Measurements from ENCODE around the gene KDM4C. TPM values are rescaled to one million over a fixed set of nuclear protein-coding genes. Genes with fewer than 3 reads are reported as not detected.
"Not testable (repeated sequence)": the region's sequence is repeated elsewhere in the genome, so short reads cannot be mapped to it uniquely, and the experiment has no call there.

KDM4C gene
- total RNA-seq, 5 donors from 2014 or later (not counting 1 experiment from before 2014, with no cell fraction given), result 66.4 to 107 (median 76.0) TPM

DNA sequence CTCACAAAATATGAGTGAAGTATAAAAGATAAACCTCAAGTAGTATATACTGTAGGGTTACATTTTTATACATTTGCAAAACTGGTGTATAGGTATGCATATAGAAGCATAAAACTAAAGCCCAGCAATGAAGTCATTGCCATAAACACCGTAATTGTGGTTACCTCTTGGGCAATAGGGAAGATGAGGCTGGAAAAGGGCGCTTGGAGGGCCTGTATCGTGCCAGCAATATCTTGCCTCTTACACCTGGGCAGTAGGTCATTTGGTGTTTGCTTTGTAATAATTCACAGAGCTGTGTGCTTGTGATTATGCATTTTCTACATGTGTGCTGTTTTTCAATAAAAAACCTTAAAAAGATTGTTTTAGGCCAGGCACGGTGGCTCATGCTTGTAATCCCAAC is 45.2 kb downstream of the KDM4C start:
- Mint-ChIP-seq H3K27ac (no peak overlapping the region), H3K9me3 (no peaks in the 10 kb centered on the region), H3K36me3 (peaks cover 24% of the 10 kb centered on the region), H3K4me3 (no peak overlapping the region), H3K27me3 (no peaks in the 10 kb centered on the region), H3K4me1 (peaks cover 0 to 5% (median 3%) of the 10 kb centered on the region in 3 donors)
- H3K27me3 ChIP-seq (replicated peaks in 1 of 2; ENCODE audit: control insufficient read depth in 2 of 2, extremely low read depth in 1 of 2, insufficient read depth in 2 of 2, low read length in 1 of 2), result no peaks in the 10 kb centered on the region
- H3K9me3 ChIP-seq, result no peaks in the 10 kb centered on the region
- DNase-seq (no peak), ATAC-seq (replicated peaks in 1 of 4) (no peak)
- no peak overlapping the region for H3K27ac ChIP-seq (ENCODE audit: low read length)
- ChIA-PET POLR2A (interaction anchor here in 1 of 2 donors (0.6 kb wide), 1 partner anchor 330 kb away, joined by 4 read pairs; no protein-coding TSS in a partner anchor), CTCF (no interaction called here)
- 100% methylated on average over 4 of the region's 4 CpGs for WGBS (ENCODE audit: insufficient coverage)
- H3K36me3 ChIP-seq (ENCODE audit: control insufficient read depth in 2 of 2, extremely low read depth in 1 of 2, insufficient read depth in 1 of 2, low read length in 1 of 2), result peaks cover 0 to 14% of the 10 kb centered on the region in 2 donors
- no peak overlapping the region for H3K4me3 ChIP-seq (ENCODE audit: control insufficient read depth in 1 of 2, extremely low read depth in 1 of 2, low read length in 1 of 2)
- H3K4me1 ChIP-seq (ENCODE audit: control insufficient read depth in 1 of 2, extremely low read depth in 1 of 2, insufficient read depth in 2 of 2, low read length in 2 of 2), result no peaks in the 10 kb centered on the region

DNA sequence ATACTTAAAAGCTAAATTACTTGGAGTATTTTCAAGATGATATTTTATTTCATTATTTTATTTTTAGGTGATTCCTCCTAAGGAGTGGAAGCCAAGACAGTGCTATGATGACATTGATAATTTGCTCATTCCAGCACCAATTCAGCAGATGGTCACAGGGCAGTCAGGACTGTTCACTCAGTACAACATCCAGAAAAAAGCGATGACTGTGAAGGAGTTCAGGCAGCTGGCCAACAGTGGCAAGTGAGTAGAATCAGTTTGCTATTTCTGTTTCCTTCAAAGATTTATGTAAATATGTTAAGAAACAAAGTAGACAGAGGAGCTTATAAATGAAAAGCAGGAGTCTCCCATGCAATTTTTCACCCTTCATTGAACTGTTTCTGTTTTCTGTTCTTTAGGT is 47.8 kb downstream of the KDM4C start:
- no peak overlapping the region for H3K27ac Mint-ChIP-seq
- CTCF ChIA-PET, result interaction anchor here in 1 of 2 donors (0.6 to 0.7 kb wide), 2 partner anchors 1205 to 1660 kb away, joined by 5 read pairs; no protein-coding TSS in a partner anchor

DNA sequence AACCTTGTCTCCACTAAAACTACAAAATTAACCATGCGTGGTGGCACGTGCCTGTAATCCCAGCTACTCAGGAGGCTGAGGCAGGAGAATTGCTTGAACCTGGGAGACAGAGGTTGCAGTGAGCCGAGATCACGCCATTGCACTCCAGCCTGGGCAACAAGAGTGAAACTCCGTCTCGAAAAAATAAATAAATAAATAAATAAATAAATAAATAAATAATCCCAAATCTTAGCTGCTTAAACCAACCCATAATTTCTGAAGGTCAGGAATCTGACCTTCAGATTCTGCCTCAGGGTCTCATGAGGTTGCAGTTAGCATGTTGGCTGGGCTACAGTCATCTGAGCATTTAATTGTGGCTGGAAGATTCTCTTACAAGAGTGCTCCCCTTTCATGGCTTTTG is 48.5 kb downstream of the KDM4C start:
- H3K4me3 Mint-ChIP-seq; H3K9me3 ChIP-seq; ATAC-seq (replicated peaks in 1 of 4); H3K4me3 ChIP-seq (ENCODE audit: control insufficient read depth in 1 of 2, extremely low read depth in 1 of 2, low read length in 1 of 2); H3K27ac Mint-ChIP-seq; H3K4me1 Mint-ChIP-seq; H3K27me3 Mint-ChIP-seq; DNase-seq; H3K9me3 Mint-ChIP-seq; CTCF ChIA-PET; H3K4me1 ChIP-seq (ENCODE audit: control insufficient read depth in 1 of 2, extremely low read depth in 1 of 2, insufficient read depth in 2 of 2, low read length in 2 of 2); H3K27ac ChIP-seq (ENCODE audit: low read length); H3K27me3 ChIP-seq (replicated peaks in 1 of 2; ENCODE audit: control insufficient read depth in 2 of 2, extremely low read depth in 1 of 2, insufficient read depth in 2 of 2, low read length in 1 of 2): not testable (repeated sequence)
- POLR2A ChIA-PET, result interaction anchor here in 1 of 2 donors (0.6 kb wide), 1 partner anchor 103 kb away, joined by 3 read pairs; no protein-coding TSS in a partner anchor
- H3K36me3 ChIP-seq (ENCODE audit: control insufficient read depth in 2 of 2, extremely low read depth in 1 of 2, insufficient read depth in 1 of 2, low read length in 1 of 2), result peaks cover 0 to 20% of the 10 kb centered on the region in 2 donors
- peaks cover 20% of the 10 kb centered on the region for H3K36me3 Mint-ChIP-seq
- WGBS (ENCODE audit: insufficient coverage), result no CpG with 5 or more reads among the region's 6 CpGs

More for the DNA sequence above, 47.8 kb downstream of the KDM4C start:
- no peaks in the 10 kb centered on the region for H3K27me3 ChIP-seq (replicated peaks in 1 of 2; ENCODE audit: control insufficient read depth in 2 of 2, extremely low read depth in 1 of 2, insufficient read depth in 2 of 2, low read length in 1 of 2)
- no peak for DNase-seq
- Mint-ChIP-seq H3K36me3 (peaks cover 20% of the 10 kb centered on the region), H3K4me3 (no peak overlapping the region), H3K4me1 (peaks cover 0 to 5% (median 3%) of the 10 kb centered on the region in 3 donors), H3K27me3 (no peaks in the 10 kb centered on the region), H3K9me3 (no peaks in the 10 kb centered on the region)
- no peaks in the 10 kb centered on the region for H3K9me3 ChIP-seq
- H3K27ac ChIP-seq (ENCODE audit: low read length), result no peak overlapping the region
- no peak overlapping the region for H3K4me3 ChIP-seq (ENCODE audit: control insufficient read depth in 1 of 2, extremely low read depth in 1 of 2, low read length in 1 of 2)
- ATAC-seq (replicated peaks in 1 of 4), result no peak
- WGBS (ENCODE audit: insufficient coverage), result no CpG with 5 or more reads among the region's 1 CpG
- POLR2A ChIA-PET, result interaction anchor here in 1 of 2 donors (0.6 to 0.7 kb wide), 4 partner anchors 25 to 1350 kb away, joined by 3 to 7 read pairs (median 4); no protein-coding TSS in a partner anchor
- H3K36me3 ChIP-seq (ENCODE audit: control insufficient read depth in 2 of 2, extremely low read depth in 1 of 2, insufficient read depth in 1 of 2, low read length in 1 of 2), result peaks cover 0 to 16% of the 10 kb centered on the region in 2 donors
- H3K4me1 ChIP-seq (ENCODE audit: control insufficient read depth in 1 of 2, extremely low read depth in 1 of 2, insufficient read depth in 2 of 2, low read length in 2 of 2), result no peaks in the 10 kb centered on the region

DNA sequence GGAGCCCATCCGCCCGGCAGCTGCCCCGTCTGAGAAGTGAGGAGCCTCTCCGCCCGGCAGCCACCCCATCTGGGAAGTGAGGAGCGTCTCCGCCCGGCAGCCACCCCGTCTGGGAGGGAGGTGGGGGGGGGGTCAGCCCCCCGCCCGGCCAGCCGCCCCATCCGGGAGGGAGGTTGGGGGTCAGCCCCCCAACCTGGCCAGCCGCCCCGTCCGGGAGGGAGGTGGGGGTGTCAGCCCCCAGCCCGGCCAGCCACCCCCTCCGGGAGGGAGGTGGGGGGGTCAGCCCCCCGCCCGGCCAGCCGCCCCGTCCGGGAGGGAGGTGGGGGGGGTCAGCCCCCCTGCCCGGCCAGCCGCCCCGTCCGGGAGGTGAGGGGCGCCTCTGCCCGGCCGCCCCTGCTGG is 49.9 kb downstream of the KDM4C start:
- no CpG with 5 or more reads among the region's 30 CpGs for WGBS (ENCODE audit: insufficient coverage)
- POLR2A ChIA-PET, result not testable (repeated sequence)
- peaks cover 28% of the 10 kb centered on the region for H3K36me3 Mint-ChIP-seq

DNA sequence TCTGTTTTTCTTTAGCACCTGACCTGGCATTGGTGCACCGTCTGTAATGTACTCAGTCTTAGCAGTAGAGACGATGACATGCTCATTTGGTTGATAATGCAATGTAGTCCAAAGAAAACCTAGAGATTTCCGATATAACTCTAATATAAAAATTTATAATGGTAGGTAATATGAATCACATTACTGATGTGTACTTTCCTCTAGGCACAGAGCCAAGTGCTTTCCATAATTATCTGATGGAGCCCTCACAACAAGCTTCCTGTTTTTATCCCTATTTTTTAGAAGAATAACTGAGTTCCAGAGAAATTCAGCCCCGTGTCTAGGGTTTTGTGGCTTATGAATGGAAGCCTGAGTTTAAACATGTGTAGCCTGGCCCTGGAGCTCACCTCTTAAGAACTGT is 53.7 kb downstream of the KDM4C start:
- Histone ChIP-seq H3K4me1 (ENCODE audit: control insufficient read depth in 1 of 2, extremely low read depth in 1 of 2, insufficient read depth in 2 of 2, low read length in 2 of 2) (peaks cover 0 to under 1% of the 10 kb centered on the region in 2 experiments), H3K4me3 (ENCODE audit: control insufficient read depth in 1 of 2, extremely low read depth in 1 of 2, low read length in 1 of 2) (no peak overlapping the region), H3K27me3 (replicated peaks in 1 of 2; ENCODE audit: control insufficient read depth in 2 of 2, extremely low read depth in 1 of 2, insufficient read depth in 2 of 2, low read length in 1 of 2) (no peaks in the 10 kb centered on the region), H3K36me3 (ENCODE audit: control insufficient read depth in 2 of 2, extremely low read depth in 1 of 2, insufficient read depth in 1 of 2, low read length in 1 of 2) (peaks cover 0 to 17% of the 10 kb centered on the region in 2 donors), H3K27ac (ENCODE audit: low read length) (no peak overlapping the region), H3K9me3 (no peaks in the 10 kb centered on the region)
- no peak overlapping the region for H3K4me3 Mint-ChIP-seq
- 60% methylated on average over 1 of the region's 4 CpGs for WGBS (ENCODE audit: insufficient coverage)
- H3K36me3 Mint-ChIP-seq, result peaks cover 26% of the 10 kb centered on the region
- ChIA-PET CTCF (interaction anchor here in 1 of 2 donors (0.8 kb wide), 1 partner anchor 102 kb away, joined by 3 read pairs; no protein-coding TSS in a partner anchor), POLR2A (interaction anchor here in 1 of 2 donors (0.5 kb wide), 1 partner anchor 190 kb away, joined by 4 read pairs; no protein-coding TSS in a partner anchor)
- no peak for ATAC-seq (replicated peaks in 1 of 4)
- no peaks in the 10 kb centered on the region for H3K27me3 Mint-ChIP-seq
- no peak overlapping the region for H3K27ac Mint-ChIP-seq
- peaks cover 5 to 13% (median 6%) of the 10 kb centered on the region in 3 donors for H3K4me1 Mint-ChIP-seq
- DNase-seq, result no peak
- no peaks in the 10 kb centered on the region for H3K9me3 Mint-ChIP-seq

More for the DNA sequence above, 49.9 kb downstream of the KDM4C start:
- H3K27me3 ChIP-seq (replicated peaks in 1 of 2; ENCODE audit: control insufficient read depth in 2 of 2, extremely low read depth in 1 of 2, insufficient read depth in 2 of 2, low read length in 1 of 2); CTCF ChIA-PET; H3K27ac Mint-ChIP-seq; ATAC-seq (replicated peaks in 1 of 4); H3K27me3 Mint-ChIP-seq; H3K4me1 Mint-ChIP-seq; H3K4me3 ChIP-seq (ENCODE audit: control insufficient read depth in 1 of 2, extremely low read depth in 1 of 2, low read length in 1 of 2); H3K9me3 ChIP-seq; H3K27ac ChIP-seq (ENCODE audit: low read length); H3K4me3 Mint-ChIP-seq; H3K9me3 Mint-ChIP-seq; H3K4me1 ChIP-seq (ENCODE audit: control insufficient read depth in 1 of 2, extremely low read depth in 1 of 2, insufficient read depth in 2 of 2, low read length in 2 of 2); DNase-seq: not testable (repeated sequence)
- peaks cover 0 to 17% of the 10 kb centered on the region in 2 donors for H3K36me3 ChIP-seq (ENCODE audit: control insufficient read depth in 2 of 2, extremely low read depth in 1 of 2, insufficient read depth in 1 of 2, low read length in 1 of 2)

DNA sequence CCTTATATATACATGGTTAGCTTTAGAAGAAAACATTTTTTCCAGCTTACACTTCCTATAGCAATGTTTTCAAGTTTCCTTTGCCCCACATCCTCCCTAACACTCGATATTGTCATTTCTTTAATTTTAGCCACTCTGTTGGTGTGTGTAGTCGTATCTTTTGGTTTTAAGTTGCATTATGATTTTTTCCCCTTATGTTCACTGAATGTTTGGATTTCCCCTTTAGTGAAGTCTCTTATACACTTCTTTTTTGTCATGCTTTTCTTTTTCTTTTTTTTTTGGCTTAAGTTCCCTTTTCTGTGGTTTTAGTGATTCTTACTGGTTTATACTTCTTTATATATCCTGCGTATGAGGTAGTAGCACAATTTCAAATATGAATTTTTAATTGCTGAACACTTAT is 58.8 kb downstream of the KDM4C start:
- Histone ChIP-seq H3K4me1 (ENCODE audit: control insufficient read depth in 1 of 2, extremely low read depth in 1 of 2, insufficient read depth in 2 of 2, low read length in 2 of 2) (peaks cover 2% of the 10 kb centered on the region in 2 experiments), H3K36me3 (ENCODE audit: control insufficient read depth in 2 of 2, extremely low read depth in 1 of 2, insufficient read depth in 1 of 2, low read length in 1 of 2) (peaks cover 0 to 22% of the 10 kb centered on the region in 2 donors), H3K27ac (ENCODE audit: low read length) (no peak overlapping the region), H3K9me3 (no peaks in the 10 kb centered on the region), H3K27me3 (replicated peaks in 1 of 2; ENCODE audit: control insufficient read depth in 2 of 2, extremely low read depth in 1 of 2, insufficient read depth in 2 of 2, low read length in 1 of 2) (no peaks in the 10 kb centered on the region), H3K4me3 (ENCODE audit: control insufficient read depth in 1 of 2, extremely low read depth in 1 of 2, low read length in 1 of 2) (no peak overlapping the region)
- WGBS (ENCODE audit: insufficient coverage), result no CpG with 5 or more reads among the region's 3 CpGs
- POLR2A ChIA-PET, result no interaction called here
- Mint-ChIP-seq H3K9me3 (no peaks in the 10 kb centered on the region), H3K4me3 (no peak overlapping the region), H3K4me1 (peaks cover 18 to 23% (median 21%) of the 10 kb centered on the region in 3 donors), H3K36me3 (peaks cover 55% of the 10 kb centered on the region), H3K27me3 (no peaks in the 10 kb centered on the region), H3K27ac (peak overlapping the region in 1 of 2 donors; percentile 17)
- ATAC-seq (replicated peaks in 1 of 4) (no peak), DNase-seq (no peak)
- CTCF ChIA-PET, result no interaction called here

All from T-cell (primary cell).